Measurements from ENCODE around the gene C1orf146. TPM values are rescaled to one million over a fixed set of nuclear protein-coding genes. Genes with fewer than 3 reads are reported as not detected.
"Not testable (repeated sequence)": the region's sequence is repeated elsewhere in the genome, so short reads cannot be mapped to it uniquely, and the experiment has no call there.

The C1orf146 gene
- total RNA-seq, 4 donors from 2014 or later: not detected

DNA sequence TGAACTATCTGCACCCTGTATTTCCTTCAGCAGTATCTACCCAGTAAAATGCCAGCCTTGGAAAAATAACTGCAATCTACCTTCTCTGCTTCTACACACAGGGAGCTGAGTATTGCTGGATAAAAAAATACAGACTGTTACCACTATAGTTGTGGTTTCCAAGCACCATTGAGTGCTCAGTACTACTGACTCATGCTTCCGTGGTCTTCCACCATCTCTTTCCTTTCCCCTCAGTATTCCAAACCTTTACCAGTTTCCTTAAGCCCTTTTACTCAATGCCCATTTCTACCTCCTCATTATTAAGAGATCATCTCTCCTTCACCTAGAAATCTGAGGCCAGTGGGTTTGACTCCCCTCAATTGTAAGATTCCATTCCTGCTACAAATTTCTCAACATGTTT, 57.2 kb downstream of the C1orf146 start:
- Histone ChIP-seq H3K27ac (no peak overlapping the region), H3K4me3 (no peak overlapping the region), H3K36me3 (peaks cover 3 to 16% of the 10 kb centered on the region in 2 donors), H3K4me1 (no peaks in the 10 kb centered on the region), H3K27me3 (no peaks in the 10 kb centered on the region), H3K9me3 (no peaks in the 10 kb centered on the region)
- ATAC-seq (no peak), DNase-seq (no peak)
- in situ Hi-C loops (cut with MboI; ENCODE audit: low sequenced_read_pairs in 4 of 4) (loop anchor here in 1 of 4 donors (25.0 kb wide), 1 partner anchor 763 kb away; the partner anchor contains the start of gene CDC7), intact Hi-C loops (cut with DNase I; ENCODE audit: low total_unique reads) (no loop called here)
- TF ChIP-seq, protein P1, sequence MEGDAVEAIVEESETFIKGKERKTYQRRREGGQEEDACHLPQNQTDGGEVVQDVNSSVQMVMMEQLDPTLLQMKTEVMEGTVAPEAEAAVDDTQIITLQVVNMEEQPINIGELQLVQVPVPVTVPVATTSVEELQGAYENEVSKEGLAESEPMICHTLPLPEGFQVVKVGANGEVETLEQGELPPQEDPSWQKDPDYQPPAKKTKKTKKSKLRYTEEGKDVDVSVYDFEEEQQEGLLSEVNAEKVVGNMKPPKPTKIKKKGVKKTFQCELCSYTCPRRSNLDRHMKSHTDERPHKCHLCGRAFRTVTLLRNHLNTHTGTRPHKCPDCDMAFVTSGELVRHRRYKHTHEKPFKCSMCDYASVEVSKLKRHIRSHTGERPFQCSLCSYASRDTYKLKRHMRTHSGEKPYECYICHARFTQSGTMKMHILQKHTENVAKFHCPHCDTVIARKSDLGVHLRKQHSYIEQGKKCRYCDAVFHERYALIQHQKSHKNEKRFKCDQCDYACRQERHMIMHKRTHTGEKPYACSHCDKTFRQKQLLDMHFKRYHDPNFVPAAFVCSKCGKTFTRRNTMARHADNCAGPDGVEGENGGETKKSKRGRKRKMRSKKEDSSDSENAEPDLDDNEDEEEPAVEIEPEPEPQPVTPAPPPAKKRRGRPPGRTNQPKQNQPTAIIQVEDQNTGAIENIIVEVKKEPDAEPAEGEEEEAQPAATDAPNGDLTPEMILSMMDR (IDR thresholded peaks at IDR 0.05 in 4 of 5, conservative IDR thresholded peaks at IDR 0.05 in 1 of 5): no peak
- no peak for TF ChIP-seq POLR2A (IDR thresholded peaks at IDR 0.05)

DNA sequence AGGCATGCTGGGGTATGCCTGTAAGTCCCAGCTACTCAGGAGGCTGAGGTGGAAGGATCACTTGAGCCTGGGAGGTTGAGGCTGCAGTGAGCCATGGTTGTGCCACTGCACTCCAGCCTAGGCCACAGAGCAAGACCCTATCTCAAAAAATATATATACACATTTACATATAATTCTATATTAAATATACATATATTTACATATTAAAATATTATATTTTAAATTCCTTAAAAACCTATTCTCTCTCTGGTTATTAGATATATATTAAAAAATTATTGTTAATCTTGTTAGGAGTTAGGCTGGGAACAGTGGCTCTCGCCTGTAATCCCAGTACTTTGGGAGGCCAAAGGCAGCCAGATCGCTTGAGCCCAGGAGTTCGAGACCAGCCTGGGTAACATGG, 58.4 kb downstream of the C1orf146 start:
- Histone ChIP-seq H3K4me3 (no peak overlapping the region), H3K4me1 (no peaks in the 10 kb centered on the region), H3K9me3 (no peaks in the 10 kb centered on the region), H3K27ac (no peak overlapping the region), H3K36me3 (peaks cover 2 to 12% of the 10 kb centered on the region in 2 donors), H3K27me3 (no peaks in the 10 kb centered on the region)
- no peak for TF ChIP-seq POLR2A (IDR thresholded peaks at IDR 0.05)
- DNase-seq (no peak), ATAC-seq (no peak)
- in situ Hi-C loops (cut with MboI; ENCODE audit: low sequenced_read_pairs in 4 of 4) (loop anchor here in 1 of 4 donors (25.0 kb wide), 1 partner anchor 764 kb away; the partner anchor contains the start of gene CDC7), intact Hi-C loops (cut with DNase I; ENCODE audit: low total_unique reads) (no loop called here)

DNA sequence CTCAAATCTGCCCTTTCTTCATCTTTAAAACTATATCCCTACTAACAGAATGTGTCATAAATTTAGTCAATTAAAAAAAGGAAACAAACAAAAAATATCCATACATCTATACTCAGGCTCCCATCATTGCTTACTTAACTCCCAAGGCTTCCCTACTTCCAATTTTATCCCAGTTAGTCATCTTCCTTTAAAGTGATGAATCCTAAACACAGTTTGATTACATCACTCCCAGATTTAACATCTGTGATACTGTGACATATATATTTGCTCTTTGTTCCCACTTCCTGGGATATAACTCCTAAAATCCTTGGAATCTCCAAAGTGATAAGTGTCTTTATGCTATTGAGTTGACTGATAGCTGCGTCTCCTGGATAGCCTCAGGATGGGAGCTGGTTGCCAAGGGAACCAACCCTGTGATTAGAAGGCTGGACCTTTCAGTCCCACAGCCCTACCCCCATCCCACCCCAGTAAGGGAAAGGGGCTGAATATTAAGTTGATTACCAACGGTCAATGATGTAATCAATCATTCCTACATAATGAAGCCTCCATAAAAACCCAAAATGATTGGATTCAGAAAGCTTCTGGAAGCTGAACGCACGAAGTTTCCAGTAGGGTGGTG, 59.5 kb downstream of the C1orf146 start:
- in situ Hi-C loops (cut with MboI; ENCODE audit: low sequenced_read_pairs in 4 of 4): loop anchor here in 1 of 4 donors (25.0 kb wide), 1 partner anchor 765 kb away; the partner anchor contains the start of gene CDC7
- no peak for DNase-seq
- Histone ChIP-seq H3K9me3 (no peaks in the 10 kb centered on the region), H3K27ac (no peak overlapping the region), H3K4me3 (no peak overlapping the region), H3K36me3 (peaks cover 0 to 12% of the 10 kb centered on the region in 2 donors), H3K27me3 (no peaks in the 10 kb centered on the region), H3K4me1 (no peaks in the 10 kb centered on the region)
- intact Hi-C loops (cut with DNase I; ENCODE audit: low total_unique reads): no loop called here
- TF ChIP-seq POLR2A (IDR thresholded peaks at IDR 0.05): no peak
- TF ChIP-seq, protein P1 (IDR thresholded peaks at IDR 0.05 in 4 of 5, conservative IDR thresholded peaks at IDR 0.05 in 1 of 5): no peak
- no peak for ATAC-seq

DNA sequence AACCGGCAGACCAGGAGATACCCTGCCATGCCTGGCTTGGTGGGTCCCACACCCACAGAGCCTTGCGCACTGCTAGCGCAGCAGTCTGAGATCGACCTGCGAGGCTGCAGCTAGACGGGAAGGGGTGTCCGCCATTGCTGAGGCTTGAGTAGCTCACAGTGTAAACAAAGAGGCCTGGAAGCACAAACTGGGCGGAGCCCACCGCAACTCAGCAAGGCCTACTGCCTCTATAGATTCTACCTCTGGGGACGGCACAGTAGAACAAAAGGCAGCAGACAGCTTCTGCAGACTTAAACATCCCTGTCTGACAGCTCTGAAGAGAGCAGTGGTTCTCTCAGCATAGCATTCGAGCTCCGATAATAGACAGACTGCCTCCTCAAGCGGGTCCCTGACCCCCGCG, 62.1 kb downstream of the C1orf146 start:
- H3K27ac ChIP-seq; intact Hi-C loops (cut with DNase I; ENCODE audit: low total_unique reads); H3K4me3 ChIP-seq; H3K4me1 ChIP-seq; H3K9me3 ChIP-seq; H3K27me3 ChIP-seq; ATAC-seq; DNase-seq: not testable (repeated sequence)
- peaks cover 0 to 12% of the 10 kb centered on the region in 2 donors for H3K36me3 ChIP-seq
- in situ Hi-C loops (cut with MboI; ENCODE audit: low sequenced_read_pairs in 4 of 4): loop anchor here in 1 of 4 donors (25.0 kb wide), 1 partner anchor 767 kb away; the partner anchor contains the start of gene CDC7

DNA sequence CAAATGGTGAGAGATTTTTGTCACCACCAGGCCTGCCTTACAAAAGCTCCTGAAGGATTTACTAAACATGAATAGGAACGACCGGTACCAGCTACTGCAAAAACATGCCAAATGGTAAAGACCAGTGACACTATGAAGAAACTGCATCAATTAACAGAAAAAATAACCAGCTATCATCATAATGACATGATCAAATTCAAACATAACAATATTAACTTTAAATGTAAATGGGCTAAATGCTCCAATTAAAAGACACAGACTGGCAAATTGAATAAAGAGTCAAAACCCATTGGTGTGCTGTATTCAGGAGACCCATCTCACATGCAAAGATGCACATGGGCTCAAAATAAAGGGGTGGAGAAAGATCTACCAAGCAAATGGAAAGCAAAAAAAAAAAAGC, 63.7 kb downstream of the C1orf146 start:
- H3K27me3 ChIP-seq; H3K4me3 ChIP-seq; H3K4me1 ChIP-seq; H3K9me3 ChIP-seq; ATAC-seq; intact Hi-C loops (cut with DNase I; ENCODE audit: low total_unique reads); DNase-seq; H3K27ac ChIP-seq: not testable (repeated sequence)
- H3K36me3 ChIP-seq: peaks cover 0 to 21% of the 10 kb centered on the region in 2 donors
- in situ Hi-C loops (cut with MboI; ENCODE audit: low sequenced_read_pairs in 4 of 4): loop anchor here in 1 of 4 donors (25.0 kb wide), 1 partner anchor 769 kb away; the partner anchor contains the start of gene CDC7

DNA sequence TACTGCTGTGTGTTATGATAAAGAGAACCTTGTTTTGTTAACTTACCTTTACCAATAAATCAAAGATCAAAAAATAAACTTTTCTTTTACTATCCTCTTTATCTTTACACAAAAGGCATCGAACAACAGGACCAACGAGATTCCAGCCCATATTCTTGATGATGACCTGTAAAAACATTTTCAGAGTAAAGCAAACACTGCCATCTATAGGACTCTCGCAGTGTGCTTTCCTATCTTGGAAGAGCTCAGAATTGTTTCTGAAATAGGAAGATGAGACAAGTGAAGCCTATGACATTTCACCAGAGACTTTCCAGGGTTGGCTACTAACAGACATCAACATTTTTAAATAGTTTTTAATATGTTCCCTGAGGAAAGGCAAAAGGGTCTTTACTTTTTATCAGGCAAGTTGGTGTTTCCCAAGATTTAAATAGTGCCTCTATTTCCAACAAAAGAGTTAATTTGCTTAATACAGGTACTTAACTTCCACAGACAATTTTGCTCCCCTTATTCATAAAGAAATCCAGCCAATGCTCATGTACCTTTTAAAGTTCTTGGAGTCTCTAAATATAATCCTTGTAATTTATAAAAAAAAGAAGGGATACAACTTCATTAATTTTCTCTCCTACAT, 73.8 kb downstream of the C1orf146 start:
- H3K27ac ChIP-seq: no peak overlapping the region
- no peak for DNase-seq
- no peaks in the 10 kb centered on the region for H3K36me3 ChIP-seq
- H3K4me1 ChIP-seq: peaks cover 0 to 4% of the 10 kb centered on the region in 2 donors
- in situ Hi-C loops (cut with MboI; ENCODE audit: low sequenced_read_pairs in 4 of 4): loop anchor here in 1 of 4 donors (25.0 kb wide), 1 partner anchor 779 kb away; the partner anchor contains the start of gene CDC7
- no peaks in the 10 kb centered on the region for H3K27me3 ChIP-seq
- intact Hi-C loops (cut with DNase I; ENCODE audit: low total_unique reads): loop anchor here (2.0 to 10.0 kb wide), 3 partner anchors 777 to 1009 kb away; partner anchors contain the start of gene HFM1
- H3K4me3 ChIP-seq: no peak overlapping the region
- H3K9me3 ChIP-seq: no peaks in the 10 kb centered on the region
- peak in 1 of 2 donors; percentile 74 for ATAC-seq
- TF ChIP-seq, protein P1 (IDR thresholded peaks at IDR 0.05 in 4 of 5, conservative IDR thresholded peaks at IDR 0.05 in 1 of 5): peak in 3 of 5 experiments; percentile 13 to 58 (median 50)
- no peak for TF ChIP-seq POLR2A (IDR thresholded peaks at IDR 0.05)
